Right cardiac atrium (tissue), 5 donors: ENCODE measurements around the gene DZIP3. TPM values are rescaled to one million over a fixed set of nuclear protein-coding genes. Genes with fewer than 3 reads are reported as not detected.

Experiments
- ATAC-seq, 2 donors: fragments of 200-7000 bp; cut with Tn5 transposase; one replicate each; pipeline versions ENCODE4 v1.8.0 to v1.9.1; 2020; ENCODE audit warnings: moderate library complexity in 2 of 2, mild to moderate bottlenecking in 1 of 2
- DNase-seq, 3 donors: peaks; one replicate each; pipeline ENCODE4 v3.0.0-alpha.2; 2020
- H3K27ac ChIP-seq: one replicate; pipeline ENCODE4 v1.5.1; 2013; ENCODE audit warnings: mild to moderate bottlenecking, low read length, control low read depth, moderate library complexity
- H3K27me3 ChIP-seq: one replicate; pipeline ENCODE4 v1.6.1; 2013; ENCODE audit not compliant: control insufficient read depth, insufficient read depth
- H3K4me1 ChIP-seq: one replicate; pipeline ENCODE4 v1.6.1; 2013; ENCODE audit warnings: low read length; ENCODE audit not compliant: control insufficient read depth, insufficient read depth
- H3K4me3 ChIP-seq: one replicate; pipeline ENCODE4 v1.5.1; 2013; ENCODE audit warnings: low read length, control low read depth
- H3K9me3 ChIP-seq: one replicate; pipeline ENCODE4 v1.6.1; 2013; ENCODE audit warnings: low read length; ENCODE audit not compliant: control insufficient read depth
- WGBS: extraction: QIAGEN DNeasy Blood & Tissue Kit; methylation state at CpG from one replicate; pipeline ENCODE4 v1.1.7; 2013; 5-methylcytosine and 5-hydroxymethylcytosine counted together
- intact Hi-C, 4 donors: fragments of 100-400 bp; cut with DNase I; formaldehyde crosslinking; loops; one replicate each; pipeline versions ENCODE4 v1.11.0 to v1.14.0; 2022 to 2023
- long read RNA-seq, 4 donors: library from polyadenylated mRNA; unstranded; transcript quantifications; one replicate each; pipeline ENCODE4 v2.0.0, GENCODE V29; 2020 to 2021
- polyA plus RNA-seq: library from polyadenylated mRNA; stranded (reverse); fragments of 200-250 nt; gene quantifications from one replicate; pipeline ENCODE4 v1.2.3, GENCODE V29; 2013
- total RNA-seq, 4 donors: library from RNA; stranded (reverse); fragmentation: NEBNext Ultra II Directional; extraction: Animal tissue kit (Norgen Biotek cat#: 25700); gene quantifications; one replicate each; pipeline ENCODE4 v1.2.1, GENCODE V29; 2021
- donor health status: healthy with polysubstance abuse.
- donor health status: DM: no; HTN: yes; CAD: no.
- donor health status: DM: no; HTN: no; CAD: no.
- donor health status: DM: no; HTN: yes; CAD: no; lungs with severe emphysema.
- donor health status: DM: yes; HTN: yes; CAD: no.

The DZIP3 gene
- 10 to 100 TPM; 18.1 to 23.2 (median 20.2) TPM for total RNA-seq
- polyA plus RNA-seq, result 8.4 TPM
- long read RNA-seq, donor 1, full-length matches to known transcripts, result 6 of 39 reads
- long read RNA-seq, donor 1, partial matches to known transcripts, result 26 of 39 reads
- long read RNA-seq, donor 1, other reads (novel, unspliced or antisense), result 7 of 39 reads
- long read RNA-seq, donor 2, full-length matches to known transcripts, result 2 of 15 reads
- long read RNA-seq, donor 2, partial matches to known transcripts, result 8 of 15 reads
- long read RNA-seq, donor 2, other reads (novel, unspliced or antisense), result 5 of 15 reads
- long read RNA-seq, donor 3, full-length matches to known transcripts, result 14 of 75 reads
- long read RNA-seq, donor 3, partial matches to known transcripts, result 44 of 75 reads
- long read RNA-seq, donor 3, other reads (novel, unspliced or antisense), result 17 of 75 reads
- long read RNA-seq, donor 4, full-length matches to known transcripts, result 1 of 5 reads
- long read RNA-seq, donor 4, partial matches to known transcripts, result 2 of 5 reads
- long read RNA-seq, donor 4, other reads (novel, unspliced or antisense), result 2 of 5 reads

GRCh38 chr3:108589081-108589997 is at the start of gene DZIP3, which contains the start of gene CIP2A:
DZIP3 (plus strand) TSS chr3:108589722; CDS start chr3:108605407, 15,685 bp downstream.
CIP2A (minus strand) TSS chr3:108589438; CDS start chr3:108589375, 63 bp downstream.
- intact Hi-C loops, result no loop called here
- Histone ChIP-seq H3K27me3 (no peaks in the 10 kb centered on the region), H3K4me3 (peak within 1 kb of the TSS; percentile 99), H3K27ac (peak within 1 kb of the TSS; percentile 82), H3K9me3 (no peaks in the 10 kb centered on the region), H3K4me1 (no peaks in the 10 kb centered on the region)
- DNase-seq, result peak; percentile 88 to 95 (median 94)
- ATAC-seq, result peak; percentile 98 to 99
- under 1% methylated on average over 59 of the region's 59 CpGs for WGBS

GRCh38 chr3:108546247-108546646 is 43.3 kb upstream of the DZIP3 start:
- ATAC-seq, result peak in 1 of 2 donors; percentile 31
- intact Hi-C loops, result no loop called here
- peak overlapping the region; percentile 47 for H3K4me3 ChIP-seq
- H3K9me3 ChIP-seq, result no peaks in the 10 kb centered on the region
- no peaks in the 10 kb centered on the region for H3K4me1 ChIP-seq
- H3K27ac ChIP-seq, result no peak overlapping the region
- DNase-seq, result no peak
- WGBS, result 63% methylated on average over 1 of the region's 1 CpG
- no peaks in the 10 kb centered on the region for H3K27me3 ChIP-seq

GRCh38 chr3:108546692-108547091 is 42.8 kb upstream of the DZIP3 start:
- H3K27me3 ChIP-seq, result no peaks in the 10 kb centered on the region
- 62% methylated on average over 3 of the region's 3 CpGs for WGBS
- peak overlapping the region; percentile 47 for H3K4me3 ChIP-seq
- no peaks in the 10 kb centered on the region for H3K9me3 ChIP-seq
- H3K4me1 ChIP-seq, result no peaks in the 10 kb centered on the region
- DNase-seq (no peak), ATAC-seq (peak in 1 of 2 donors; percentile 26)
- intact Hi-C loops, result no loop called here
- no peak overlapping the region for H3K27ac ChIP-seq

- Histone ChIP-seq H3K27me3 (no peaks in the 10 kb centered on the region), H3K9me3 (no peaks in the 10 kb centered on the region), H3K27ac (no peak overlapping the region), H3K4me1 (no peaks in the 10 kb centered on the region), H3K4me3 (no peak overlapping the region)
- intact Hi-C loops, result no loop called here
- no peak for DNase-seq
- 76% methylated on average over 1 of the region's 1 CpG for WGBS
- no peak for ATAC-seq
Observed at GRCh38 chr3:108548304-108548703, 41.2 kb upstream of the DZIP3 start.

- H3K4me1 ChIP-seq, result no peaks in the 10 kb centered on the region
- intact Hi-C loops, result no loop called here
- no peak overlapping the region for H3K27ac ChIP-seq
- ATAC-seq (no peak), DNase-seq (no peak)
- 96% methylated on average over 2 of the region's 2 CpGs for WGBS
- no peaks in the 10 kb centered on the region for H3K27me3 ChIP-seq
- no peak overlapping the region for H3K4me3 ChIP-seq
- H3K9me3 ChIP-seq, result no peaks in the 10 kb centered on the region
Observed at GRCh38 chr3:108548886-108549285, 40.6 kb upstream of the DZIP3 start.

GRCh38 chr3:108552267-108553159 is 37.0 kb upstream of the DZIP3 start:
- DNase-seq (no peak), ATAC-seq (peak; percentile 39 to 64)
- Histone ChIP-seq H3K27ac (no peak overlapping the region), H3K4me1 (no peaks in the 10 kb centered on the region), H3K9me3 (no peaks in the 10 kb centered on the region), H3K4me3 (no peak overlapping the region), H3K27me3 (no peaks in the 10 kb centered on the region)
- WGBS, result 47% methylated on average over 4 of the region's 4 CpGs
- intact Hi-C loops, result loop anchor here (2.0 to 5.0 kb wide), 3 partner anchors 62 to 65 kb away; no protein-coding TSS in a partner anchor

GRCh38 chr3:108554229-108554628 is 35.3 kb upstream of the DZIP3 start:
- Histone ChIP-seq H3K27ac (no peak overlapping the region), H3K4me3 (no peak overlapping the region), H3K4me1 (no peaks in the 10 kb centered on the region), H3K27me3 (no peaks in the 10 kb centered on the region), H3K9me3 (no peaks in the 10 kb centered on the region)
- no peak for DNase-seq
- no peak for ATAC-seq
- intact Hi-C loops, result loop anchor here in 1 of 4 donors (5.0 kb wide), 1 partner anchor 67 kb away; no protein-coding TSS in a partner anchor

- DNase-seq (no peak), ATAC-seq (peak in 1 of 2 donors; percentile 13)
- no peak overlapping the region for H3K4me3 ChIP-seq
- no peak overlapping the region for H3K27ac ChIP-seq
- 61% methylated on average over 3 of the region's 3 CpGs for WGBS
- no peaks in the 10 kb centered on the region for H3K27me3 ChIP-seq
- H3K9me3 ChIP-seq, result no peaks in the 10 kb centered on the region
- H3K4me1 ChIP-seq, result no peaks in the 10 kb centered on the region
- intact Hi-C loops, result loop anchor here in 1 of 4 donors (5.0 kb wide), 1 partner anchor 68 kb away; no protein-coding TSS in a partner anchor
Observed at GRCh38 chr3:108554913-108555571, 34.5 kb upstream of the DZIP3 start.

- intact Hi-C loops, result no loop called here
- no peaks in the 10 kb centered on the region for H3K9me3 ChIP-seq
- WGBS, result 61% methylated on average over 2 of the region's 2 CpGs
- no peak overlapping the region for H3K4me3 ChIP-seq
- no peaks in the 10 kb centered on the region for H3K4me1 ChIP-seq
- ATAC-seq (no peak), DNase-seq (no peak)
- H3K27ac ChIP-seq, result no peak overlapping the region
- H3K27me3 ChIP-seq, result no peaks in the 10 kb centered on the region
Observed at GRCh38 chr3:108555966-108556581, 33.4 kb upstream of the DZIP3 start.
